Measurements from ENCODE around the gene STX12.
"Not testable (repeated sequence)": the region's sequence is repeated elsewhere in the genome, so short reads cannot be mapped to it uniquely, and the experiment has no call there.

The STX12 gene

DNA sequence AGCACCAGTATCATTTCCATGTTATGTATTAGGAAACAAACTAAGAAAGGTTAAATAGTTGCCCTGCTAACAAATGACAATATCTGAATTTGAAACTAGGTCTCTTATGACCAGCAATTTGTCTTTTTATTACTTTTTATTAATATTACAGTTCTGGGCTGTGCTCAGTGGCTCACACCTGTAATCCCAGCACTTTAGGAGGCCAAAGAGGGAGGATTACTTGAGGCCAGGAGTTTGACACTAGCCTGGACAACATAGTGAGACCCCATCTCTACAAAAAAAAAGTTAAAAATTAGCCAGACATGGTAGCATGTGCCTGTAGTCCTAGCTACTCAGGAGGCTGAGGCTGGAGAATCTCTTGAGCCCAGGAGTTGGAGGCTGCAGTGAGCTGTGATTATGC, 3.3 kb downstream of the STX12 start:
- not testable (repeated sequence) for DNase-seq

GRCh38 chr1:27778056-27778455, 5.0 kb downstream of the STX12 start:
- no peak for DNase-seq

DNA sequence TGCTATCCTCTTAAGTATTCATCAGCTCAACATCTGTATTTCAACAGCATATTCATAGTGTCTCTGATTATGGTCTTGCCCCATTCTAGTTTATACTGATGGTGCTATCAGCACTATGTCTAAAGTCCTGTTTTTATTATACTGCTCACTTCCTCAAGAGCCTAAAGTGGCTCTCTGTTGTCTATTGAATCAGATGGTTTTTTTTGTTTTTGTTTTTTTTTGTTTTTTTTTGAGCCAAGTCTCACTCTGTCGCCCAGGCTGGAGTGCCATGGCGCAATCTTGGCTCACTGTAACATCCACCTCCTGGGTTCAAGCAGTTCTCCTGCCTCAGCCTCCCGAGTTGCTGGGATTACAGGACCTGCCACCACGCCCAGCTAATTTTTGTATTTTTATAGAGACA, 6.1 kb downstream of the STX12 start:
- DNase-seq: no peak

DNA sequence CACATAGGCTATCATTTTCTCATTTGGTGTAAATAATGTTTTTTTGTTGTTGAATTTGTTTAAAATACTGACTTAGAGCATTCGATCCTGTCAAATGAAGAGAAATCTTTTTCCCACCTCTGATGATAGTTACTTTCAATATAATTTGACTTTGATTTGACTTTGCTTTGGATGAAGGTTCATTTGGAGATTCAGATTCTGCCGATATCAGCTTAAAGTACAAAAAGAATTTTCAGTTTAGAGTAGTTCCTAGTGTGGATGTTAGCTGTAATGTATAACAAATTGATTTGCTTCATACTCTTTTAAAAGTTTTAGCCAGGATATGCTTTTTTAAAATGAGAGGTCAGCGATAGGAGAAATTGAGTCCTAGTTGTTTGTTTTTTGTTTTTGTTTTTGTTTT, 9.9 kb downstream of the STX12 start:
- DNase-seq: no peak

GRCh38 chr1:27784700-27785099, 11.7 kb downstream of the STX12 start:
- DNase-seq: no peak

DNA sequence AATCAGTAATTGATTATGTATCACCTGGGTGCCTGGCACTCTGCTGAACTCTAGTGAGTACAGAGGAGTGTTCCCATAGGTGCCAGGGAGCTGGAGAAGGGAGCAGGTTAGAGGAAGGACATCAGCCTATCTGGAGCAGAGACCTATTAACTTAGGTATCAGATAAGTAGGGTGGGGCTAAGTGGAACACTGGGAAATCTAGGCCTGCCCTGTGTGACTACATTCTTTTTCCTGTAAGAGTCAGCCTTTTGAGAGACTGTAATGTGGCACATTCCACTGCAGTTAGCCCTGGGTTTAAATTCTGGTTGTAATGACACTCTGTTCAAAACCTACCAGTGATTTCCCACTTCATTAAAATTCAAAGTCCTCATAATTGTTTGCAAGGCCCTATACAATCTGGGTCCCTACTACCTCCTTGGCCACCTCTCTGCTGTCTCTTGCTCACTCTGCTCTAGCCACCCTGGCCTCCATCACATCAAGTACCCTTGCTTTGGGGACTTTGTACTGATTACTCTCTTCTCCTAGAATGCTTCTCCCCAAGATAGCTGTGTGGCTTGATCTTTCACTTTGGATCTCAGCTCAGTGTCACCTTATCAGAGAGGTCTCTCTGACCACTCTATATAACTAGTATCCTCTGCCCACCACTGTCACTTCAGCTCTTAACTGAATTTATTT, 12.9 kb downstream of the STX12 start:
- no peak for DNase-seq

DNA sequence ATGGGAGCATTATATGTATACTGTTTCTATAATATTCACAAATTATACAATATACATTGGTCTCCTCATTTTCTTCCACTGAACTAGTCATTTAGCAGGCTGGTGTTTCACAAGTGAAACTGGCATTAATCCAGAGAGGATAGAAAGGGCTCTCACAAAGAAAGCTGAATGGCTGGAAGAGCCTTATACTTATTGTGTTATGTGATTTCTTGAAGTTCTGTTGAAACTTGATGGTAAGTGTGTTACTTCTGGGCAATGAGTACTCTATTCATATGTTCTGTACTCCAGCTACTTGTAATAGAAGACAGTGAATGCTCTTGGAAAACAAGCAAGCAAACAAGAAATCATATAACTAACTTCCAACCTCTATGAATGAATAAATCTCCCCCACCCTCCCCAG, 14.9 kb downstream of the STX12 start:
- DNase-seq: no peak

DNA sequence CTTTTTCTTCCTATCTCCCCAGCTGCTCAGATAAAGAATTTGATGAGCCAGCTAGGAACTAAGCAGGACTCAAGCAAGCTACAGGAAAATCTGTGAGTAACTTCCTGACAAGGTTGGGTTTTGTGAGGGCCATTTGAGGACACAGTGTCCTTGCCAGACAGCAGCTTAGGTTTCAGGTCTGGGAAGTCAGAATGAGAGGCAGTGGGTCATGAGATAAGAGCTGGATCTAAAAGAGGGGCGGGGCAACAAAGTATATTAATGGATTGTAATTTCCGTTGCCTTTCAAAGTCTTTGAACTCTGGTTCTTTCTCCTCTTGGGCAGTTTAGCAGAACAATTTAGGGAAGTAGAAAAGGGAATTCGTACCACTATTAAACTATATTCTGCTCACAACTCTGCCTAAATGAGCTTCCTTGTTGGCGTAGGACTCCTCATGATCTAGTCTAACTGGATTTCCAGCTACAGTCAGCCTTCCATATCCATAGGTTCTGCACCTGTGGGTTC, 16.6 kb downstream of the STX12 start:
- no peak for DNase-seq

GRCh38 chr1:27790270-27790669, 17.3 kb downstream of the STX12 start:
- not testable (repeated sequence) for DNase-seq

DNA sequence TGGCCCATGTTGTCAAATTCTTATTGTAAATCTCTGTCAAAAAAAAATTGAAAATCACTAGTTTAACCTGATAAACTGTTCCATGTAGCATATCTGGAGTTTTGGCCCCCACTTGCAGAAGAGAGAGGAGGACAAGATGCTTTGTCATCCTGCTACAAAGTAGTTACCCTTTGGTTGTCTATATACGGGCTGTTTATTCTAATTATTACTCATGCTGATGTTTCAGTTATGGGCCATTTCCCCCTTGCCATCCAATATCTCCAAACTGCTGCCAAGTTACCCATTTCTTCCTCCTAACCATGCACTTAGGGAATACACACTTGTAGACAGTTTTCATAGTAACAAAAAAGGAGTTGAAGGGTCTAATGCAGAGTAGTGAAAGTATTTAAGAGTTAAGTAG, 22.6 kb downstream of the STX12 start:
- DNase-seq: no peak

GRCh38 chr1:27804791-27805190, 31.8 kb downstream of the STX12 start:
- DNase-seq: no peak

DNA sequence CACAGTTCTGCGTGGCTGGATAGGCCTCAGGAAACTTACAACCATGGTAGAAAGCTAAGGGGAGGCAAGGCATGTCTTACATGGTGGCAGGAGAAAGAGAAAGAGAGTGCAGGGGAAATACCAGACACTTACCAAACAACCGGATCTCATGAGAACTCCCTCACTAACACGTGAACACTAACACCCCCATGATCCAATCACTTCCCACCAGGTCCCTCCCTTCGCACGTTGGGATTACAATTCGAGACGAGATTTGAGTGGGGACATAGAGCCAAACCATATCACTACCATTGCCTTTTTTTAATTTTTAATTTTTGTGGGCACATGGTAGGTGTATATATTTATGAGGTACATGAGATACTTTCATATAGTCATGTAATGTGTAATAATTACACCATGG, 33.7 kb downstream of the STX12 start:
- DNase-seq: no peak

DNA sequence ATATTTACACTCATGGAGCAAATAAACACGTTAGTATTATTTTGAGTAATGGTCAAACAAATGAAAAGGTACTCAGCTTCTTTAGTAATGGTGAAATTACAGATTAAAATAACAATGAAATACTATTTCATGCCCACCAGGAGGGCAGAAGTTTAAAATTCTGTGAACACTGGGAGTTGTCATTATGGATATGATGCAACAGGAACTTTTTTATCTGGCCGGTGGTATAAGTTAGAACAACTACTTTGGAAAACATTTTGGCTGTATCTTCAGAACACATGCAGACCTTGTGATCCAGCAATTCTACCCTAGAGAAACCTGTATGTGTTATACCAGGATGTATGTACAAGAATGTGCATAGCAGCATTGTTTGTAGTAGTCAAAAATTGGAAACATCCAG, 34.4 kb downstream of the STX12 start:
- no peak for DNase-seq

DNA sequence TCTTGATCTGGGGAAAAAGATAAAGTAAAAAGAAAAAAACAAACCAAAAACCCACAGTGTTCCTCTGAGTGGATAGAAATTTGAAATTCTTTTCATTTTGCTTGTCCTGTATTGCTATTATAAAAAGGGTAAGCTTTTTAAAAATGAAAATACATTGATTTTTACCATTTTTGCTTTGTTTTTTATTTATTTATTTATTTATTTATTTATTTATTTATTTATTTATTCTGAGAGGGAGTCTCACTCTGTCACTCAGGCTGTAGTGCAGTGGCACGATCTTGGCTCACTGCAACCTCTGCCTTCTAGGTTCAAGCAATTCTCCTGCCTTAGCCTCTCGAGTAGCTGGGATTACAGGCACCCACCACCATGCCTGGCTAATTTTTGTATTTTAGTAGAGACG, 35.1 kb downstream of the STX12 start:
- DNase-seq: not testable (repeated sequence)

- DNase-seq: no peak
Observed at GRCh38 chr1:27809883-27810282, 36.9 kb downstream of the STX12 start.

DNA sequence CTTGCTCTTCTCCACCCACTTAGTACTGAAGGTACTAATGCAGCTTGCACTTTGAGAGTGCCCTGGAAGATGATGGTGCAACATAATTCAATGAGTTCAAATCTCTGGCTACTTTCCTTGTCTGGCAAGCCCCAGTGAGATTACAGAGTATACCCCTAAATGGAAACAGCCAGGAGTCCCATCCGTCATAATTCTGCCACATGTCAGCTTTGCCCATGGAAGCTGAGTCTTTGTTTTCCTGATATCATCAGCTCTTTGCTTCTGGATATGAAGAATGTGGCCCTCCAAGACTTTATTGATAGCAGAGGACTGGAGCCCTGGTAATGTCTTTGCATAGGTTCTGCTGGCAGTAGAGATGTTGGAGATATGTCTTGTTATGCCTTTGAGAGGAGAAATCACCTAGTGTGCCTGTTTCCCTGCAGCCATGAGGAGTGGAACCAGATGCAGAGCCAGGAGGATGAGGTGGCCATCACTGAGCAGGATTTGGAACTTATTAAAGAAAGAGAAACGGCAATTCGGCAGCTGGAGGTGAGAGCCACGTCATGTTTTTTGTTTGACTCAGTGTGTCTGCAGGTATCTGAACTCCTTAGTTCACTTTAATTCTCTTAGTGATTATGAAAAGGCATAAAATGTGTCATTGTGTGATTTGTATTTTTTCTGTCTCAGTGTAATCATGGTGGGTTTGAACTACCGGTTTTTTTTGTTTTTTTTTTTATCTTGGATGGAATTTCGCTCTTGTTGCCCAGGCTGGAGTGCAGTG, 38.9 kb downstream of the STX12 start:
- DNase-seq: no peak

- DNase-seq: no peak
Observed at GRCh38 chr1:27816921-27817630, 44.1 kb downstream of the STX12 start.

GRCh38 chr1:27821761-27822315, 48.8 kb downstream of the STX12 start:
- no peak for DNase-seq

GRCh38 chr1:27823784-27824183, 50.8 kb downstream of the STX12 start:
- no peak for DNase-seq

- no peak for DNase-seq
Observed at GRCh38 chr1:27824411-27824810, 51.4 kb downstream of the STX12 start.

GRCh38 chr1:27829339-27829960, 56.4 kb downstream of the STX12 start:
- not testable (repeated sequence) for DNase-seq

GRCh38 chr1:27830621-27831440, 57.8 kb downstream of the STX12 start, which contains the start of gene PPP1R8:
TSS of gene PPP1R8 (plus strand) at chr1:27830782. CDS start at chr1:27830836, 54 bp downstream.
- DNase-seq: peak; percentile 91 to 92
